ENCODE results near the gene RABEPK.
"Not testable (repeated sequence)": the region's sequence is repeated elsewhere in the genome, so short reads cannot be mapped to it uniquely, and the experiment has no call there.

RABEPK gene

GRCh38 chr9:125200216-125201047 is at the start of gene RABEPK:
Gene RABEPK (plus strand): TSS chr9:125200542. CDS start chr9:125203014, 2,472 bp downstream.
- DNase-seq (ENCODE audit: low spot score): peak; percentile 93

- no peak for DNase-seq (ENCODE audit: low spot score)
These were observed 48.6 kb upstream of the RABEPK start for GRCh38 chr9:125151730-125152129.

DNA sequence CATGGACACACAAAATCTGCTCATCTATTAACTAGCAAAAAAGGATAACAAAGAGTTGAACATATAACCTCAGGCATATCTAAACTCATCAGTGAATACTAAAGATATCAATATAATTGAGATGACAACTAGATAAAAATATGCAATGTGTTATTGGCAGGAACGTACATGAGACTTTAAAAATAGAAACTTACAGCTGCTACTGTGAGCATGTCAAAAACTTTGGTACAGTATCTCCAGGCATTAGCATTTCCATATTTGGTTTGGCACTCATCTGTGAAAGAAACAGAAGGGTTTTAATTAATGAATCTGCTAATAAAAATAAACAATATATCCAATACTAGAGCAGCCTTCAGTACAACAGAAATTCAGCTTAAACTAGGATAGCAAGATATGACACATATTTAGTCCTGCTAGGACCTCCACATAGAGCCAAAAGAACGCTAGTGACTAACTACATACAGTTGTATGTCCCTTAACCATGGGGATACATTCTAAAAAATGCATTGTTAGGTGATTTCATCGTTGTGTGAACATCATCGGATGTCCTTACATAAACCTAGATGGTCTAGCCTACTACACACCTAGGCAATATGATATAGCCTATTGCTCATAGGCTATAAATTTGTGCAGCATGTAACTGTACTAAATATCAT is 46.5 kb upstream of the RABEPK start:
- no peak for DNase-seq (ENCODE audit: low spot score)

GRCh38 chr9:125156551-125156950 is 43.8 kb upstream of the RABEPK start:
- DNase-seq (ENCODE audit: low spot score): no peak

- DNase-seq (ENCODE audit: low spot score): no peak
These were observed 39.6 kb upstream of the RABEPK start for GRCh38 chr9:125160750-125161149.

GRCh38 chr9:125161284-125161918 is 38.9 kb upstream of the RABEPK start:
- DNase-seq (ENCODE audit: low spot score): no peak

DNA sequence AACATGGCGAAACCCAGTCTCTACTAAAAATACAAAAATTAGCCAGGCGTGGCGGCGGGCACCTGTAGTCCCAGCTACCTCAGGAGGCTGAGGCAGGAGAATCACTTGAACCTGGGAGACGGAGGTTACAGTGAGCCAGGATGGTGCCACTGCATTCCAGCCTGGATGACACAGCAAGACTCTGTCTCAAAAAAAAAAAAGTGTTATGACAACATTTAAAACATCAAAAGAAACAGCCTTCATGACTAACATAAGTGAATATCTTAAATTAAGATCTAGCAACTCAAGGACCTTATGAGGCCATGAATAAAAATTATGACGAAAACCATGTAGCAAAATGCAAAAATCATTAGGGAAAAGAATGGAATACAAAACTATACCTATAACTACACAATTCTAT is 37.5 kb upstream of the RABEPK start:
- DNase-seq (ENCODE audit: low spot score): not testable (repeated sequence)

- no peak for DNase-seq (ENCODE audit: low spot score)
These were observed 33.6 kb upstream of the RABEPK start for GRCh38 chr9:125166762-125167161.

DNA sequence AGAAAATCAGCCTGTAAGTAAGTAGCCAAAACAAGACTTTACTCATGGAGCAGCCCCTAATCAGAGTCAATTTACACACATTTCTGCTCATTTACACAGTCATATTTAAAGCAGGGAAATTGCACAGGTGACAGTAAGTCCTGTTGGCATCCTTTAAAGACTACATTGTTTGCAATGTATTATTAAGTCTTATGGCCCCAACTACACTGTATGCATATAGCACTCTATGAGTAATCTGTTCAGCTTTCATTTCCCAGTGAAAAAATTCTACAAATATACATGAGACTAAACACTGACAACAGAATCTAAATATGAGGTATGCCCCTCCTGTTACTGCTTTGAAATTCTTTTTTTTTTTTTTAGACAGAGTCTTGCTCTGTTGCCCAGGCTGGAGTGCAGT is 30.4 kb upstream of the RABEPK start:
- no peak for DNase-seq (ENCODE audit: low spot score)

DNA sequence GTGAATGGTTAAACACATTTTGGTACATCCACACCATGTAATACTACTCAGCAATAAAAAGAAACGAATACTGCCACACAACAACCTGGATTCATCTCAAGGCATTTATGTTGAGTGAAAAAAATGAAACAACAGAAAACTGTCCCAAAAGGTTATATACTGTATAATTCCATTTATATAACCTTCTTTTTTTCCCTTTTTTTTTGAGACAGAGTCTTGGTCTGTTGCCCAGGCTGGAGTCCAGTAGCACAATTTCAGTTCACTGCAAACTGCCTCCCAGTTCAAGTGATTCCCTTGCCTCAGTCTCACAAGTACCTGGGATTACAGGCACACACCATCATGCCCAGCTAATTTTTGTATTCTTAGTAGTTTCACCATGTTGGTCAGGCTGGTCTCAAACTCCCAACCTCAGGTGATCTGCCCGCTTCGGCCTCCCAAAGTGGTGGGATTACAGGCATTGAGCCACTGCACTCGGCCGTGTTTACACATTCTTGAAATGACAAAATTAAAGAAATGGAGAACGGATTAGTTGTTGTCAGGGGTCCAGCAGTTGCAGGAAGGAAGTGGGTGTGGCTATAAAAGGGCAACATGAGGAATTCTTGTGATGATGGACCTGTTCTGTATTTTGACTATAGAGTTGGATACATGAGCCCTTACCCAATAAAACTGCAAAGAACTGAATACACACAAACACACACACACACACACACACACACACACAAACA is 28.1 kb upstream of the RABEPK start:
- DNase-seq (ENCODE audit: low spot score): no peak

DNA sequence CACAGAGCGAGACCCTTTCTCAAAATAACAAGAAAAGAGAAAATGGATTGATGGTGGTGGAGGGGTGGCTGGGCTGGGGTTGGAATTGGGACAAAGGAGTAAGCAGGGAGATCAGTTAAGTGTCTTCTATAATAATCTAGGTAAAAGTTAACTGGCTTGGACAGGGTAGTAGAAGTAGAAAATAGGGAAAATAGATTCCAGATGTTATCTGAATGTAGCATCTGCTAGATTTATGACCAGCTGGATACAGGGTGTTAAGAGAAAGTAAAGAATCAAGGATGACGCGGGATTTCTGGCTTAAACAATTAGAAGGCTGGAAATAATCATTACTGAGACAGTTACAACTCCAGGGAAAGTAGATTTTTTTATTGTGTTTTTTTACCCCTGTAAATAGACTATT is 23.7 kb upstream of the RABEPK start:
- DNase-seq (ENCODE audit: low spot score): no peak

DNA sequence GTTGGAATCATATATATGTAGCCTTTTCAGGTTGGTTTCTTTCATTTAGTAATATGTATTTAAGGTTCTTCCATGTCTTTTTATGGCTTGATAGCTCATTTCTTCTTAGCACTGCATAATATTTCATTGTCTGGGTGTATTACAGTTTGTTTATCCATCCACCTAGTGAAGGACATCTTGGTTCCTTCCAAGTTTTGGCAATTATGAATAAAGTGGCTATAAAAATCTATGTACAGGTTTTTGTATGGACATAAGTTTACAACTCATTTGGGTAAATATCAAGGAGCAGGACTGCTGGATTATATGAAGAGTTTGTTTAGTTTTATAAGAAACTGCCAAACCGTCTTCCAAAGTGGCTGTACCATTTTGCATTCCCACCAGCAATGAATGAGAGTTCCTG is 22.5 kb upstream of the RABEPK start:
- DNase-seq (ENCODE audit: low spot score): no peak

DNA sequence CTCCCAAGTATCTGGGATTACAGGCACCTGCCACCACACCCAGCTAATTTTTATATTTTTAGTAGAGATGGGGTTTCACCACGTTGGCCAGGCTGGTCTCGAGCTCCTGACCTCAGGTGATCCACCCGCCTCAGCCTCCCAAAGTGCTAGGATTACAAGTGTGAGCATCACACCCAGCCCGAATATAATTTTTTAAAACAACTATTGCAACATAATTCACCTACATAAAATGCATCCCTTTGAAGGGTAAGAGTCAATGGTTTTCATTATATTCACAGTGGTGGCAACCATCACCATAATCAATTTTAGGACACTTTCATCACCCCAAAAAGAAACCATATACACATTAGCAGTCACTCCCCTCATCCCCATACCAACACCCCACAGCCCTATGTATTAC is 20.6 kb upstream of the RABEPK start:
- not testable (repeated sequence) for DNase-seq (ENCODE audit: low spot score)

DNA sequence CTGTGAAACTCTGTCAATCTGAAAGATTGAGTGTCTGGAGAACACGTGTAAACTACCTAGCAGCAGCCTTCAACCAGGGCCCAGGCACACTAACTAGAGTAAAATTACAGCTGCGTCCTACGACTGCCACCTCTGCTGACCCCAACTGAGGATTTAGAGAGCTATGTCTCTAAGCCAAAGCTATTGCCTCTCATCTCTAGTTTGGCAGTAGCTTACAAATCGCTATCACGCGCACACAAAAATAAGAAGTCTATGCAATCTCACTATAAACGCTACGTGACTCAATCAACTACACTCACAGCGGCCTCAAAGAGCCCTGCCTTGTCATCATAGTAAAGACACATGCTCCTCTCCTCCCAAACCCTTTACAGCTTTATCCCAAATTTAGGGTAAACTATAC is 19.5 kb upstream of the RABEPK start:
- DNase-seq (ENCODE audit: low spot score): no peak

DNA sequence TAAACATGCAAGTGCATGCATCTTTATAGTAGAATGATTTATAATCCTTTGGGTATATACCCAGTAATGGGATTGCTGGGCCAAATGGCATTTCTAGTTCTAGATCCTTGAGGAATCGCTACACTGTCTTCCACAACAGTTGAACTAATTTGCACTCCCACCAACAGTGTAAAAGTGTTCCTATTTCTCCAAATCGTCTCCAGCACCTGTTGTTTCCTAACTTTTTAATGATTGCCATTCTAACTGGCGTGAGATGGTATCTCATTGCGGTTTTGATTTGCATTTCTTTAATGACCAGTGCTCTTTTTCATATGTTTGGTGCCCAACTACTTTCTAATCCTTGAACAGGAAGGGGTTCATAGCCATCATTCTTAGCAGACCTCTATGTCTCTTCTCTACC is 18.6 kb upstream of the RABEPK start:
- not testable (repeated sequence) for DNase-seq (ENCODE audit: low spot score)

DNA sequence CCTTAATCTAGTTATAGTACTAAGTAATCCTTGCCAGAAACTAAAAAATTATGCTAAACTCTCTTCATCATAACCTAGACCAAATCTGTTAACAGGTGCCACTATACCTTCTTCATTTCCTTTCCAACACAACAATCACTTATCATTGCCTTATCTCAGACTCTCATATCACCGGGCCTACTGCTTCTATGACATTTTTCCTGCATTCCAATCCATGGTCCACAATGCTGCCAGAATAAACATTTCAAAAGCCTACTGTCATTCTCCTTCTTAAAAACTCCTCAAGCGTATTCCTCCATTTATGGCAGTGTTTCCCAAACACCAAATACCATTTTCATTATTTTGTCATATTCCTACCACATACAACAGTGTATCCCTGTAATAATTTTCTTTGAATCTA is 17.3 kb upstream of the RABEPK start:
- DNase-seq (ENCODE audit: low spot score): no peak

GRCh38 chr9:125183561-125183960 is 16.8 kb upstream of the RABEPK start:
- no peak for DNase-seq (ENCODE audit: low spot score)

DNA sequence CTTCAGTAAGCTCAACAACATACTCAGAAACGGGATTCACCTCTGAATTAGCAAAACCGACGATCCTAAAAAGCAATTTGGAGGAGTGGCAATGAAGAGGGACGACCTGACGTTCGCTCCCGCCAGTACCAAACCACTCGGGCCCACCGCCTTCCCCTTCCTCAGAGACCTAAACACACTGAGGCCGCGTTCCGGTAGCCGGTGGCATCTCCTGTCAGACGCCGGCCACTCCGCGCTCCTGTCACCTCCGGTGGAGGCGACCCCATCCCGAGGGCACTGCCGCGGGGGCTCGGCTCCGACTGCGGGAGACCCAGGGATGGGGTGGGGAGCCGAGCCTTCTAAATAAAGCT is 11.4 kb upstream of the RABEPK start:
- peak; percentile 42 for DNase-seq (ENCODE audit: low spot score)

DNA sequence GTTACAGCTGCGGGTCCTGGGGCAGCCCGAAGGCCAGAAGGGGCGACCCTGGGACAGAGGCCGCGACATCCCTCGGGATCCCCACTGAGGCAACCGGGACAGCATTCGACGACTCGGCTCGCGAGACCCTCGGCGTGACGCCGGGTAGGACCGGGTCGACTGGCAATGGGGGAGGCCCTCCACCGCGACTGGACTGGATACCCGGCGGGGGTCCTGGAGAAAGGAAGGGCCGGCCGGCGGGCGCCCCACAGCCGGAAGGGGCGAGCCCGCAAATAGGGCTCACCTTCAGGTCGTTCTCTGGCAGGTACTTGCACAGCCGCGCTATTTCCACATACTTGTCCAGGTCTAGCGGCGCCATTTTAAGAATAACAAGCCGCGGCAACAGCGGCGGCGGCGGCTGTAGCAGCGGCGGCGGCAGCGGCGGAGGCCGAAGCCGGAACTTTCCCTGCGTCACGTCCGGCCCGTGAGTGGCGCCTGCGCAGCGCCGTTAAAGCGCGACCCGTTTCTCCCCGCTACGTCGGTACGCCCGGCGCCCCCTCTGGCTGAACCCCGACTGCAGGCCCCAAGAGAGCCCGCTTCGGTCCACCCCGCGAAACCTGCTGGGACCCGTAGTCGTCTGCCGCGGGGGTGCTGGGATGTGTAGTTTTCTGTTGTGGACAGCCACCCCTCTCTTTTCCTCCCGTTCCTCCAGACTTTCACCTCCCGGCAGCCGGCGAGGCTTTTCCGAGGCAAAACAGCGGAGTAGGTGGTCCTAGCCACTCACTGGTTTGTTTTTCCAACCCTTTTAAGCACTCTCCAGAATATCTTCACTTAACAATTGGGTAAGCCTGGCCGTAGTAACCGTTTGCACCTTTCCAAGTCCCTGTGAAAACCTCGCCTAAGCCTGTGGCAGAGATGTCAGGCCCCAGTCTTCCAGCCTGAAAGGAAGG is 10.7 kb upstream of the RABEPK start, which contains the start of gene PPP6C:
Gene PPP6C (minus strand): TSS at position 443 of the 929 bp plus-strand sequence. CDS start 85 bp downstream, at position 358.
- DNase-seq (ENCODE audit: low spot score): peak; percentile 95

DNA sequence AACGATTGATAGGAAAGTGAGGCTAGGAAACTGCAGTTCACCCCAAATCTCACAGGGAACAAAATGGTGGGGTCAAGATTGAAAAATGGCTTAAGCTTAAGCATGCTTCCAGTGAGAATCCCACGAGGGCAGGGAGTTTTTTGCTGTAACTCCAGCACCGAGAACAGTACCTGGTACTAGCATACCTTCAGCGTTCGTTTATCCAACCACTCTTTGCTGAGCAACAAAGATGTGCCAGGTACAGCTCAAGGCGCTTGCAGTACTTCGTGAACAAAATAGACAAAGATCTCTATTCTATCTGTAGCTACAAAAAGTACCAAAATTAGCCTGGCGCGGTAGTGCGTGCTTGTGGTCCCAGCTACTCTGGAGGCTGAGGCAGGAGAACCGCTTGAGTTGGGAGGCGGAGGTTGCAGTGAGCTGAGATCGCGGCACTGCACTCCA is 10.0 kb upstream of the RABEPK start:
- DNase-seq (ENCODE audit: low spot score): no peak

DNA sequence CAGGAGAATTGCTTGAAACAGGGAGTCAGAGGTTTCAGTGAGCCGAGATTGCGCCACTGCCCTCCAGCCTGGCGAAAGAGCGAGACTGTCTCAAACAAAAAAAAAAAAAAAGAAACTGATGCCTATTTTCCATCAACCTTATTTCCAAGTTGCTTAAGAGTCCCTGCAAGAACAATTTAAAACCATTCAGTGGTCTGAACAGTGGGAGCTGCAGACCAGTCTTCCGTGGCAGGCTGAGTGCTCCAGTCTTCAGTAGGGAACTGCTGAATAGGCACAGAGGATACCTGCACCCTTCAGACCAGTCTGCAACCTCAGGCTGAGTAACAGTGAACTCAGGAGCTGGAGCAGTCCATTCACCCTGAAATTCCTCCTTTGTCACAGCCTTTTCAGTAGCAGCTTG is 5.9 kb upstream of the RABEPK start:
- DNase-seq (ENCODE audit: low spot score): not testable (repeated sequence)
